ENCODE measurements around the gene ITCH. TPM values are rescaled to one million over a fixed set of nuclear protein-coding genes. Genes with fewer than 3 reads are reported as not detected.

The ITCH gene
- total and polyA plus RNA-seq, 2 donors (not counting 3 experiments of a cell fraction or from before 2014, with no cell fraction given): 6.4 to 57.4 TPM

GRCh38 chr20:34369265-34369664 lies 6.2 kb downstream of the ITCH start:
- peaks cover 1% of the 10 kb centered on the region for H3K4me1 ChIP-seq (ENCODE audit: control insufficient read depth, extremely low read depth, insufficient read depth, low read length)
- dilution Hi-C loops (cut with MboI; ENCODE audit: extremely low pct_ligation_motif_present, low sequenced_read_pairs): no loop called here
- FAIRE-seq: no peak

More at GRCh38 chr20:34369265-34369664, 6.2 kb downstream of the ITCH start:
- Histone ChIP-seq H3K9me1 (replicated peaks; ENCODE audit: control insufficient read depth, extremely low read depth, insufficient read depth, low read length) (no peaks in the 10 kb centered on the region), H3K9me3 (replicated peaks; ENCODE audit: control insufficient read depth, insufficient read depth, low read length) (no peaks in the 10 kb centered on the region), H2AFZ (ENCODE audit: low read depth, low read length) (no peak overlapping the region), H3K4me3 (replicated peaks in 1 of 3; ENCODE audit: insufficient read depth in 1 of 3, low read depth in 1 of 3, low read length in 3 of 3) (no peak overlapping the region), H3K79me2 (ENCODE audit: control insufficient read depth, insufficient read depth, low read length) (peaks cover 79% of the 10 kb centered on the region), H3K9ac (replicated peaks; ENCODE audit: extremely low read depth, insufficient read depth, low read length) (no peak overlapping the region), H4K20me1 (replicated peaks; ENCODE audit: control insufficient read depth, extremely low read depth, insufficient read depth, low read length) (peaks cover 5% of the 10 kb centered on the region), H3K4me2 (ENCODE audit: insufficient read depth, low read length) (no peak overlapping the region), H3K27me3 (ENCODE audit: control insufficient read depth in 2 of 2, insufficient read depth in 2 of 2, low read length in 2 of 2) (no peaks in the 10 kb centered on the region), H3K27ac (ENCODE audit: insufficient read depth, low read depth, low read length) (no peak overlapping the region), H3K36me3 (ENCODE audit: control insufficient read depth in 2 of 2, extremely low read depth in 1 of 2, insufficient read depth in 2 of 2, low read length in 2 of 2) (peaks cover 9 to 13% of the 10 kb centered on the region in 2 experiments)
- TF ChIP-seq POLR2A (IDR thresholded peaks at IDR 0.05; ENCODE audit: low read depth, low read length) (no peak), MAX (IDR thresholded peaks at IDR 0.05; ENCODE audit: insufficient read depth, insufficient read length) (no peak), MYC (IDR thresholded peaks at IDR 0.05; ENCODE audit: low read depth, low read length) (no peak), CTCF (IDR thresholded peaks at IDR 0.05; ENCODE audit: extremely low read depth in 1 of 2, insufficient read depth in 1 of 2, low read depth in 1 of 2, low read length in 2 of 2) (no peak), EZH2 (IDR thresholded peaks at IDR 0.05; ENCODE audit: borderline replicate concordance, low read depth, low read length, severe bottlenecking) (no peak), JUN (IDR thresholded peaks at IDR 0.05; ENCODE audit: borderline replicate concordance, insufficient read depth, insufficient read length, low read depth) (no peak), POLR2AphosphoS5 (IDR thresholded peaks at IDR 0.05; ENCODE audit: insufficient read depth, low read depth, low read length) (no peak), FOS (IDR thresholded peaks at IDR 0.05; ENCODE audit: borderline replicate concordance, insufficient read depth, low read length) (no peak)
- no peak for DNase-seq (ENCODE audit: low read depth, low spot score)
- no TSS peak for BruUV-seq (replicated peaks)
- POLR2A ChIA-PET: no interaction called here
- CTCF ChIA-PET: no interaction called here
- intact Hi-C loops (cut with micrococcal nuclease): no loop called here

Data from endothelial cell of umbilical vein (primary cell).